Effector CD4-positive, alpha-beta T cell (primary cell): ENCODE data around the gene SOAT2.

Experiments
- DNase-seq: peaks from one replicate; pipeline ENCODE4 v3.0.0-alpha.2; 2020

SOAT2 gene

DNA sequence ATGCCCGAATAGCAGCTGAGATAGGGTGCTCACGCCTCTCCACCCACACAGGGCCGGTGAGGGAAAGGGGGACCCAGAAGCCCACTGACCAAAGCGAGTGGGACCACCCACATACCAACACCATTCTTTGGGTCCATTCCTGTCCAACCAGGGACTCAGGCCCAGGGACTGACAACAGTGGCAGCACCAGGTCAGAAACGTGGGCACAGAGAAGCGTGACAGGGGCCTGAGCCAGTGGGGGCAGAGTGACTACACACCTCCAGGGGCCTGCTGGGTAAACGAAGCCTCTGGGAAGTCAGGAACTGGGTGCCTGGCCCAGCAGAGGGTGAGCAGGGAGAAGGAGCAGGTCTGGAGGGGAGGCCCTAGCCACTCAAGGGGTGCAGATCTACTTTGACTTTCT lies 37.8 kb upstream of the SOAT2 start:
- no peak for DNase-seq

DNA sequence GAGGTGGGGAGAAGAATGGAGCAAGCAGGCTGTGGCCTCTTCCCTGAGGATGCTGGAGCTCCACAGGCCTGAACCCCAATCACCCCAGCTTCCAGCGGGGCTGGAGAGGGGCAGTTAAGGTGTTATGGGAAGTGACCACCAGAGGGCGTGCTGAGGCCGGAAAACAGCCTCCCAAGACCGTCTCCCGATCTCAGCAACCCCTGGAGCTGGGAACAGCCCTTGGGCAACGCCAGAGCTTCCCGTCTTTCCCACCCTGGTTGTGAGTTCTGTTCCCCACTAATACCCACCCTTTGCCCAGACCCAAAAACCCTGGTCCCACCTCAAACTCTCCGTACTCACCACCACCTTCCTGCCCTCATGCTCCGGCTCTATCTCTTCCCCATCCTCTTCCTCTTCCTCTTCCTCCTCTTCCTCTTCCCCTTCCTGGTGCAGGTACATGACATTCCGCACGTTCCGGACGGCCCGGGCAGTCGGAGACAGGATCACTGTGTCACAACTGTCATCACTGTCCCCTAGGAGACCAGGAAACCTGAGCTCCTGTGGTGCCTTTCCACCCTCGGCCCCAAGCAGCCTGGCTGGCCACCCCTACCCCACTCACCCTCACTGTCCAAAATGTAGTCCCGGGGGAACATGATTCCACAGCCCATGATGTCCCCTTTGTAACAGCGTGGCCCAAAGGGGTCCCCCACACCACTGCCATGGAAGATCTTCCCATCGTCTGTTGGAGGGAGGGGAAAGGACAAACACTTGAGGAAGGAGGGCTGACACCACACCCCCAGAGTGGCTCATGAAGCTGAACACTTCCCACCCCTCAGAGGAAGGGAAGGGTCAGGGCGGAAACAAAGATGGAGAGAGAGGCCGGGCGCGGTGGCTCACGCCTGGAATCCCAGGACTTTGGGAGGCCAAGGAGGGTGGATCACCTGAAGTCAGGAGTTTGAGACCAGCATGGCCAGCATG lies 37.0 kb upstream of the SOAT2 start:
- peak; percentile 66 for DNase-seq

DNA sequence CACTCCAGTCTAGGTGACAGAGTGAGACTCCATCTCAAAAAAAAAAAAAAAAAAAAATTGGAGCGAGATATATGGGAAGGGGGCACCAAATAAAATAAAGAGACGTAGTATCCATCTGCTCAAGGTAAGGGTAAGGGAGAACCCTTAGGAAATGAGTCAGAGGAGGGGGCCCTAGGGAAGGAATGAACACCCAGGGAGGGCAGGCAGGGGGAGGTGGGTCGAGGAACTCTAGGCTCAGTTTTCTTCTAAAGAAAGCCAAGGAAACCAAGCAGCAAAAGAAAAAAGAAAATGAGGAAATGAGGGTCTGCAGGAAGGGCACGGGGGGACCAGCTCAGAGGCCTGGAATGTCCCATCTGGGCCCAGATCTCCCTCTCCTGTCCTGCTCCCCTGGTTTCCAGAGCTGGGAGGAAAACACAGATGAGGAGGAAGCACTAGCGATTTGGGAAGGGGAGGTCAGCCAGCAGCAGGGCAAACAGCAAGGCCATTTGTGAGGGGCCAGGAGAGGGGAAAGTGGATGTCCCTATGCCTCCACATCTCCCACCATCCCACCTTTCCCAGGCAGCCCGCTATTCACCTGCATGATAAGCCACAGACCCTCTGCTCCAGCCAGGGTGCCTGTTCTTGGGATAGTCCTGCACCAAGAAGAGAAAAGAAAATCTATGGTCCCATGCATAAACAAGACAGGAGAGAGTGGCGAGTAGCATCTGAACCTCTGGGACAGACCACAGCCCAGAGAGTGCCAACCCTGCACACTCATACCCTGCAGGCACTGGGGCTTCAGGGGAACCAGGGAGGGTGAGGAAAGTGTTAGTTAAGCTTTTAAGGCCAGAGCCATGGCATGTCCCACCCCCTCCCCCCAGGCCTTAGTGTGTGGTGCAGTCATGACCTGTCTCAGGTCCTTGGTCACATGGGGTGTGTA lies 36.0 kb upstream of the SOAT2 start:
- no peak for DNase-seq

DNA sequence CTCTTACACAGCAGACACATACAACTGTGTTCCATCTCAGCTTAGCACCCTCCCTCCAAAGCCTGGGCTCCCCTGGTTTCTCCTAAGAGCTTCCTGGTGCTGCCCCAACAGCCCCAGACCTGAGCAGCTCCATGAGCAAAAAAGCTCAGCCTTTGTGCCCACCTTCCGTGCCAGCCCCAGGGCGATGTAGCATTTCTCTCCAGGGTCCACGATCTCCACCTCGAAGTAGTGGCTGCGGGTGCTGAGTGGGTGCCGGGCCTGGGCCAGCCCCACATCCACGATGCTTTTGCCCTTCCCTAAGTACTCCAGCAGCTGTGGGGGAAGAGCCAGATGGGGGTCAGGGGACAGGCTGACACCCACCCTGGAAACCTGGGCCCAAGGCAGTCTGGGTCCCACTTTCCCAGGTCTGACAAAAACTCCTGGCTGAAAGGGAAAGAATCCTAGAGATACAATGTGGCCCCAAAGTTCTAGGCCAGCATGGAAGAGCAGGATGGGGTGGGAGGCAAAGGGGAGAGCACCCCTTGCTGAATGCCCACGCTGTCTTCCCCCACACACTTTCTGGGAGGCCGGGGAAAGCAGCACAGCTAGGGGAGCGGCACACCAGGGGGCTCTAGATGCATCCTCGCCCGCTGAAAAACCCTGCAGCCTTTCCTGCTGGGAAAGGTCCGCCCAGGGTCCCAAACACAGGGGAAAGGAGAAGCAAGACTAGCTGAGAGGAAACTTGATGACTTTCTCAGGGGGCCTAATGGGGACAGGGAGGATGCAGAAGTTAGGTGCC lies 35.1 kb upstream of the SOAT2 start:
- DNase-seq = no peak

DNA sequence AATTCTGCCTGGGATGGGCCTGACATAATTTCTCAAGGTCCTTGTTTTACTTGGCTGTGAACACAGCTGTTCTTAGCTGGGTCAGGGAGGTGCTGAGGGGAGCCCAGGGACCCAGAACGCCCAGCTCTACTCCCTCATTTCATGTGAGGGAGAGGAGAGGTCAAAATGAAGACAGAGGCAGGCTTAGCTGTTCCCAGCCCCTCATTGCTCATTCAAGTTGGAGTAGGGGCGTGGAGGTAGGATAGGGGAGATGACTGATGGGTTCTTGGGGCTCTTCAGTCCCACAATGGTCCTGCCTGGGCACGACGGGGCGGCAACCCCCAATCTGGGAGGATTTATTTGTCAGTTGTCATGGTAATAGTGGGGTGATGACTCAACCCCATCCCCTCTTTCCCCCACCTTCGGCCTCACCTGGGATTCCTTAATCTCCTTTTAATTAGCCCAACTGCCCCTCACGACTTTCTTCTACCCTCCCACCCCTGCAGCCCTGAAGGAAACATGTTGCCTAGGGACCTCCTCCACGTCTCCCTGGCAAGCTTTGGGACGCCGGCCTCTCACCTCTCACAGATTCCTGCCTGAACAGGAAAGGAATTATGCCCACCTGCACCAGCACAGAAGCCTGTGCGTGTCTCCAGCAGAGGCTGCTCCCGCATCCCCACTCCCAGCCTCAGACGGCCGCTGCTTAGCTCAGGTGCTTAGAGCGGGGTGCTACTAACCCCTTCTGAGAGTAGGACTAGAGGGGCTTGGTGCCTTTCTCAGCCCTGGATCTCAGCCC lies 34.3 kb upstream of the SOAT2 start:
- DNase-seq = no peak

DNA sequence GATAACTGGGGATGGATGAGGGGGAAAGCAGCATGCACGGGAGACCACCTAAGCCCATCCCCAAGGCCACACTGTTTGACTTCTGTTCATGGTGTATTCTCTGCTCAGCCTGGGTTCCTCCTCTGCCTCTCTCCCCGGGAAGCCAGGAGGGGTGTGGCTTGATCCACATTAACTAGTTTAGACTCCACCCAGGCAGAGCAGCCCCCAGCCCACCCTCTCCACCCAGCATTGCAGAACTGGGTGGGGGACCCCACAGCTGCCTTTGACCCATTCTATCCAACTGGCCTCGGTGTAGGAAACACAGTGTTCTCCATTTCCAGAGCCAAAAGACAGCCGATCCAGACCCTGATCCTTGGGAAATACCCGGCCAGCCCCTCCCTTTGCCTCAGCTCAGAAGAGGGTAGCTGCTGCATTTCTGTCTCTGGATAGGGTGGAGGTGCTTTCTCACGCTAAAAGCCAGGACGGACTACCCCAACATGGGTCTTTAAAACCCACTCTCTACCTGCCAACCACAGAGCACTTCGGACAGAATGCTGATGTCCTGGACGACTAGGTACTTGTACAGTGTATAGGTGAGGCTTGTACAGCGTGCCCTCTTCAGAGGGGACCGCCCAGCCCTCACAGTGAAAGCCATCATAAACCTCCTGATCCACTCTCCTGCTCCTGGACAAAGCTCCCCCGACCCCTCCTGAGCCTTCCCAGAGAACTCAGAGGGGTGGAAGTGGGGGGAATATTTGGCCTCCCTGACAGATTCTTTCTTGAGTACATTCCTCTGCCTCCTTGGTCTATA lies 33.5 kb upstream of the SOAT2 start:
- DNase-seq = no peak

DNA sequence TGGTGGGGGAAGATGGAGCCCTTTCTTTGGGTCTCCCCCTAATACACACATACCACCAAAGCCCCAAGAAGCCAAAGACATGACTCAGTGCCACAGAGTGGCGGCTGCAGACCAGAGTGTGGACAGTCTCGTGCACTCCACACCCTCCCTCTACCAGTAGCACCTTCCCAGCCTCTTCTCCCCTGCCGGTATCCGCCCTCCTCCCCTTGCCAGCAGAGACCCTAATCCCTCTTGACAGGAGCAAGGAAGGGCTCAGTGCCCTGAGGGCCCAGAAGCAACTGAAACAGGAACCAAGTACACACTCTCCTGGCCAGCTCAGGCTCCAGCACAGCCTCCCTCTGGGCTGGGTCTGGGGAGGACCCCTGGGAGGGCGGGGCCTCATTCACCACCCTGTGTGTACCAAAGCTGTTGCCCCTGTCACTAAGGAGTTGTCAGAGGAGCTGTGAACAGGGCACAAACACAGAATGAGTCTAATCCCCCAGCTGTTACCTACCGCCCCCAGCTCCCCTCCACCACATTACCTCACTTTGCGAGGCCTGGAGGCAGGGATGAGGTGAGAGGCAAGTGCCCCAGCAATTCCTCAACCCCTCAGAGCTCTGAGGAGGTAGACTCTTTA lies 32.3 kb upstream of the SOAT2 start:
- no peak for DNase-seq

DNA sequence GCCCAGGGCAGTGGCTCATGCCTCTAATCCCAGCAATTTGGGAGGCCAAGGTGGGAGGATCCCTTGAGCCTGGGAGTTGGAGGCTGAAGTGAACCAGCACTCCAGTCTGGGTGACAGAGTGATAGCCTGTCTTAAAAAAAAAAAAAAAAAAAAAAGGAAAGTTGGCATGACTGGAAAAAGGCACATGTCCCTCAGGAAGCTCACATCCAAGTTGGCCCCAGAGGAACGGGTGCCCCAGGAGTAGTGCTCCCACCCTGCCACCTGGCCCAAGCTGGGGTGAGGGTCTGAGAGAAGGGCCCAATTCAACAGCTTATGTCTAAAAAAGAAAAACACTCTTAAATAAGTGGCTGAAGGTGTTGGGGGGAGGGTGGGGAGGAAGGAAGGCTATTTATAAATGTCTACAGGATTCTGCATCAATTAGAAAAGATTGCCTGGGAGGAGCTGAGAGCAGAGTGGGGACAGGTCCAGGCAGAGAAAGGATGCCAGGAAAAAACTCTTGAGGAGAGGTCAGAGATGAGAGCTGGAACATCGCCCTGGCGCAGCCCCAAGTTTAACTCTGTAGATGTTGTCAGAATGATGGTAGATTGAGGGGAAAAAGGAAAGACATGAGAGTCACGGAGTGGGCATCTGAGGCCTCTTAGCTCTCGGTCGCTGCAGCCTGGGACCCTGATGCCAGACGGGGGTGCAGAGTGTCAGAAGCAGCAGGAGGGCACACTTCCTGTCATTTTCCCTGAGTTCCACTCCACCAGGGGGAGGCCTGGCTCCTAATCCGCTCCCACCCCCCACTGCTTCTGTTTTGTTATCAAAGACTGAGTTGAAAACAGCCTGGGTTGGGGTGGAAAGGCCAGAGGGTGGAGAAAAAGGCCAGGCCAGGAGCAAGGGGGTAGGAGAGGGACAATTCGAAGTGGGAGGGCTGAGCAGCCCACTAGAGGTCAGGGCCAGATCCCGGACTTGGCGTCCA lies 31.4 kb upstream of the SOAT2 start:
- DNase-seq = no peak

DNA sequence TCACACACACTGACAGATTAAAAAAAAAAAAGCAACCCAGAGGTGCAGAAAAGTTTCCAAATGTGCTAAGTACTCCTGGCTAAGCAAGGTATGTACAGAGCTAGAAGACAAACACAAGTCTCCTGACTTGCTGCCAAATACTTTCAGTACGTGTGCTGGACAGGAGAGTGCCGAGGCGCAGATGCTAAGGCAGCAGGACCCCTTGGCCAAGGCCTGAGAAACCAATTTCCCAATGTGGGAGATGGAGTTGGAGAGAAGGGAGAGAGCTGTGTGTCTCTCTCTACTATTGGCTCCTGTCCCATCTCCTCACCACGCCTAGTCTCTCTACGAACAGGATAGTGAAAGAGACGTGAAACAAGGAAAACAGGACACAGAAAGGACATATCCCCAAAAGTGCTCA lies 29.4 kb upstream of the SOAT2 start:
- no peak for DNase-seq

DNA sequence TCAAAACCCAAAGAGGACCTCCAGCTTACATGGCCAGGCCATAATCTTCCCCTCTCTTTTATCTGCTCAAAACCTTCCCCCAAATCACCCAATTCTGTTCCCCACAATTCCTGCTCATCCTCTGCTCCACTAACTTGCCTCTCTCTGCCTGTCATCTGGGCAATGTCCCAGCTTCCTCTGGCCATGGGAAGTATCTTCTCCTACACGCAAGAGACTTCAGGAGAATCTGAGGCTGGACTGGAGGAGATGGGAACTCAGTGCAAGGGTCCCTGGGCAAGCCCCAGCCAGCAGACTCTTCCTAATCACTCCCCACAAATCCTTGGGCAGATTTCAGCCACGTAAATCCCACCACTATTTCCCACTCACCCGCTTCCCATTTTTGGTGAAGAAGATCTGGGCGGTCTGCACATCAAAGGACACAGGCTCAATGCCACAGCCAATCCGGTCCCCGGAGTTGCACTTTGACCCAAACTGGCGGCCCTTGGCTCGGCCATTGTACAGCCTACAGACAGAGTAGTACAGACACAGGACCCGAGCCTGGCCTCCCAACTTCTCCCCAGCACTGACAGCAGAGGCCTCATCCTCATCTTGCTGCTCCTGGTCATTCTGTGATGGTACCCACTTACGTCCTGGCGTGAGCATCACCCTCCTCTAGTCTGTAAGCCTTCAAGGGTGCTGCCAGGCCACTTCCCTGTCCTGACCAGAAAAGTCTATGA lies 28.8 kb upstream of the SOAT2 start:
- DNase-seq = no peak

DNA sequence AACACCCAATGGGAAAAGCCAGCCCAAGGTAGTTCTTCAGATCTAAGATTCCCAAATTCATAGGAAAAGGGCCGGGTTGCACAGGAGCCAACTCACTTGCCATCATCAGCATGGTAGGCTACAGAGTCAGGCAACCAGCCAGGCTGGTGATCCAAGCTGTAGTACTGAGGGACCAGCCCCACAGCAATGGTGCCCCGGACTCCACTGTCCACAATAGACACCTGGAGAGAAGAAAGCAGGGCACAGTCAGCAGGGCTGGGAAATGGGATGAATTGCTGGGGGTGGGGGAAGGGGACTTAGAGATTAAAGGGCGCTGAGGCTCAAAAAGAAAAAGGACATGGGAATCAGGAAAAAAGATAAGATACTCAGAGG lies 28.3 kb upstream of the SOAT2 start:
- no peak for DNase-seq

DNA sequence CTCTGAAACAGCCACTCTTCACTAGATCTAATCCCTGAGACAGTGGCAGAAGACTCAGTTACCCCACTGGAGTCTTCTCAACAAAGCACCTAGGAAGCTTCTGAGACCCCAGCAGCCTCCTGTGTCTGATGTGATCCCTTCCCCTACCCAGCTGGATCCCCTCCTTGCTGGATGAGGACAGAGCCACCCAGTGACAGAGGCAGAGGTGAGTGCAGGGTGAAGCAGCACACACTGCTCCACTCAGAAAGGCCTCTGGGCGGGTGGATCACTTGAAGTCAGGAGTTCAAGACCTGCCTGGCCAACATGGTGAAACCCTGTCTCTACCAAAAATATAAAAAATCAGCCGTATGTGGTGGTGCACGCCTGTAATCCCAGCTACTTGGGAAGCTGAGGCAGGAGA lies 26.8 kb upstream of the SOAT2 start:
- DNase-seq = no peak

DNA sequence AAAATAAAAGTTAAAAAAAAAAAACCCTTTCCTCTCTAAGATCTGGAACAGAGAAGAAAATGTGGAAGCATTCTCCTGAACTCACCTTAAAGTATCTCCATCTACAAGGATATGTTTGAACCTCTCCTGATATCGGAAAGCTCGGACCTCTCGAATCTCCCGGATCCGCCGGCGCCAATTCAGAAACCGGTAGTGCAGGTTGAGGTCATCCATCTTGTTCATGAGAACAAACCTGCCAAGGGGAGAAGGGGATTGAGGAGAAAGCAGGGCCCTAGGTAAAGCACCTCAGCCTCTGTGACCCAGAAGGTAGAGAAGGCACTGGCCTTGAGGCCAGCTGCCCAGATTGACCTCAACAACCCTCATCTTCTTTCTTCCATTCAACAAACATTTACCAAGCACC lies 26.3 kb upstream of the SOAT2 start:
- no peak for DNase-seq

DNA sequence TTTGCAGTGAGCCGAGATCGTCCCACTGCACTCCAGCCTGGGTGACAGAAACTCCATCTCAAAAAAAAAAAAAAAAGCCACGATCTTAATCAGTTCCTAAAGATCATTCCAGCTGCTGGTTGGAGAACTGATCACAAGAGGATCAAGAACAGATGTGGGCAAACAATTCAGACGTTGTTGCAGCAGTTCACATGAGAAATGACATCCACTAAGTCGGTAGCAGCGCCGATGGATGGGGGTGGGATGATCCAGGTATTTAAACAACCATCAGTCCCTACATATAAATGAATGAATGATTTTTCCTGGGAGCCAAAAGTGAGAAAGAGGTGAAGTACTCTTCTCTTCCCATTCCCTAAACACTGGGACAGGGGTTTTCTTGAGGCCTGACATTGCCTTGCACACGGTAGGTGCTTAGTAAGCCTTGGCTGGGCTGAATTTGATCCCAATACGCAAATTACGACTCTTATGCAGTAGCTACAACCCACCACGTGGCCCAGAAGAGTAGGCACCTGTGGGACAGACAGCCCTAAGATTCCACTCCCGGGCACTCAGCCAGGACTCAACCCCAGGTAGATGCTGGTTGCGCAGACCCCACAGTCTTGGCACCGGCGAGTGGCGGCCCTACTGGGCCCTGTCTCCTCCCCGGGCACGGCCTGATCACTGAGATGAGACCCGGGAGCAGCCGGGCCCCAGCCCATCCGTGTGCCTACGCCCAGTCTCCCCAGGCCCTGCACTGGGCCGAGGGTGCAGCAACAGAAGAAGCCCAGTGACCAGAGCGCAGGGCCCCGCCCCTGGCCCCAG lies 24.7 kb upstream of the SOAT2 start:
- peak; percentile 47 for DNase-seq

DNA sequence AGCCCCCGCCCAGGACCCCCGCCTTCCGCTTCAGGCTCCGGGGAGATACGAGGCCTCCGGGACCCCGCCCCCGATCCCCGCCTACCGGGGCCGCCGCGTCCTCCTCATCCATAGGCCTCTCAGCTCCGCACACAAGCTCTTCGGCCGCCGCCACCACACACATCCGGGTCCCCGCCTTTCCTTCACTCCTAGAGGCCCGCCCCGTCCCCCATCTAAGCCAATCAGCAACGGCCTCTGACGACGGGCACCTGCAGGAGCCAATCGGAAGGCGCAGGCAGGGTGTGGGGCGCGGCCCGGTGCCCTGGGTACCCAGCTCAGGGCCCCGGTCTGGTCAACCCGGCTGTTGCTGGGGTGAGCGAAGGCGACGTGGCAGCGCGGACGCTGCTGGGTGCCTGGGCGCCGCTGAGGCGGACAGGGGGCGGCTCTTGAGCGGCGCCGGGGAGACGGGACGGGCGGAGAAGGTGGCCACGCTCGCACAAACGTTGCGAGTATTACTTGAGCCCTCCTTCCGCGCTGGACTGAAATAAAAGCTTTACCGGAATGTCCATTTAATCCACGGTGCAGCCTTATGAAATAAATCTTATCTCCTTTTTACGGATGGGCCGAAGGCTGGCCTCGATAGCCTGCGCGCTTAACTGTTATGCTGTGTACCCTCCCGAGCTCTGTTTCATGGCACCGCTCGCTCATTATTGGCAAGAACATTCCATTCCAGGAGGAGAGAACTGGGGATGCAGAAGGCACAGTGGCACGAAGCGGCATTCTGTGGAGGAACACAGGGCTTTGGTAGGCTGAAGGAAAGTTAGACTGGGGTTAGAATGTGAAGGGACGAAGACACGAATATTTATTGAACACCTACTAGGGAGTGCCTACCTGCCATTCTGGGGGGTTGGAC lies 23.8 kb upstream of the SOAT2 start, which contains the start of gene SPRYD3:
Gene SPRYD3 (minus strand): TSS at position 165 of the 892 bp plus-strand sequence. CDS start 57 bp downstream, at position 108.
- peak; percentile 96 for DNase-seq

DNA sequence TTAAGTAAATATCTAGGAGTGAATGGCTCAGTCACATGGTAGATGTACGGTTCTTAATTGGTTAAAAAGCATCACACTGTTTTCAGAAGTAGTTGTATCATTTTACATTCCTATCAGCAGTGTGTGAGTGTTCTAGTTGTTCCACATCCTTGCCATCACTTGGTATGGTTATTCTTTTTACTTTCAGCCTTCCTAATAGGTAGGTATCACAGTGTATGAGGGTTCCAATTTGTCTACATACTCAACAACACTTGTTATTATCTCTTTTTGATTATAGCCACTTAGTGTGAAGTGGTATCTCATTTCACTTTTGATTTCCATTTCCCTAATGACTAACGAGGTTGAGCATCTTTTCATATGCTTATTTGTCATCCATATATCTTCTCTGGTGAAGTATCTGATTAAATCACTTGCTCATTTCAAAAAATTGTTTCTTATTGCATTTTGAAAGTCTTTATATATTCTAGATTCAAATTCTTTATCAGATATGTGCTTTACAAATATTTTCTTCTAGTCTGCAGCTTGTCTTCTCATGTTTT lies 20.6 kb upstream of the SOAT2 start:
- no peak for DNase-seq

DNA sequence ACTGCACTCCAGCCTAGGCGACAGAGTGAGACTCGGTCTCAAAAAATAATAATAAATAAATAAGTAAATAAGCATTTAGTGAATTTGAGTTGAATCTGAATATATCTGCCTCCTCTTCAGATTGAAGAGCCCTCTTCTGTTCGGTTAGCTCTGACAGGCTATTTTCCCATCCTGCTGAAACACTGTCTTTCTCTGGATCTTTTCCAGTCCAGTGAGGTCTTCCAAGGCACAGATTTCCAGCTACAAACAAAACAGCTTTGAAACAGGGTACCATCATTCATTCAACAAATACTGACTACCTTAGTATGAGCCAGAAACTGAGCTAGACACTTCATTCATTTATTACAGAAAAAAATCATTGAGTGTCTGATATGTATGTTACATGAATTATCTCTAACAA lies 16.9 kb upstream of the SOAT2 start:
- no peak for DNase-seq
